Natural killer cell (primary cell): ENCODE measurements around the gene FNDC3B. TPM values are rescaled to one million over a fixed set of nuclear protein-coding genes. Genes with fewer than 3 reads are reported as not detected.

Experiments used
- ATAC-seq, 3 donors: fragments of 150-1000 bp in 2 of 3; fragments of 200-7000 bp in 1 of 3; cut with Tn5 transposase; 1 replicate in 1 of 3; 2 replicates in 2 of 3; pipeline ENCODE4 v1.10.0; 2021; ENCODE audit warnings: mild to moderate bottlenecking in 2 of 3, moderate library complexity in 2 of 3
- DNase-seq, 2 donors: peaks; one replicate each; pipeline versions ENCODE4 v3.0.0 to v3.0.0-alpha.2; 2013 to 2021; ENCODE audit warnings: mixed read lengths in 1 of 2
- H3K27ac ChIP-seq: one replicate; pipeline ENCODE4 v1.5.1; 2013; ENCODE audit warnings: mild to moderate bottlenecking, low read length
- H3K27me3 ChIP-seq: one replicate; pipeline ENCODE4 v1.6.1; 2013; ENCODE audit warnings: low read length; ENCODE audit not compliant: control insufficient read depth, insufficient read depth
- H3K36me3 ChIP-seq: one replicate; pipeline ENCODE4 v1.6.1; 2013; ENCODE audit warnings: low read length; ENCODE audit not compliant: control insufficient read depth, insufficient read depth
- H3K4me1 ChIP-seq: one replicate; pipeline ENCODE4 v1.6.1; 2013; ENCODE audit warnings: low read length; ENCODE audit not compliant: control insufficient read depth, insufficient read depth
- H3K4me3 ChIP-seq: one replicate; pipeline ENCODE4 v1.5.1; 2013; ENCODE audit warnings: low read length
- H3K9me3 ChIP-seq: one replicate; pipeline ENCODE4 v1.6.1; 2013; ENCODE audit warnings: low read length; ENCODE audit not compliant: control insufficient read depth, insufficient read depth
- H3K27ac Mint-ChIP-seq, 2 donors: one replicate each; pipeline ENCODE4 v1.8.0; 2022; ENCODE audit warnings: mild to moderate bottlenecking in 2 of 2, mixed read lengths in 2 of 2, moderate library complexity in 1 of 2
- H3K27me3 Mint-ChIP-seq, 2 donors: one replicate each; pipeline ENCODE4 v1.8.0; 2022; ENCODE audit warnings: low read depth in 2 of 2, mixed read lengths in 2 of 2
- H3K36me3 Mint-ChIP-seq: one replicate; pipeline ENCODE4 v1.8.0; 2022; ENCODE audit warnings: mixed read lengths
- H3K4me1 Mint-ChIP-seq, 2 donors: one replicate each; pipeline ENCODE4 v1.8.0; 2022; ENCODE audit warnings: mixed read lengths in 2 of 2
- H3K4me3 Mint-ChIP-seq: one replicate; pipeline ENCODE4 v1.8.0; 2022; ENCODE audit warnings: mild to moderate bottlenecking, moderate library complexity, mixed read lengths
- H3K9me3 Mint-ChIP-seq, 2 donors: one replicate each; pipeline ENCODE4 v1.8.0; 2022; ENCODE audit warnings: mixed read lengths in 2 of 2
- CTCF ChIP-seq: fragments of 200-600 bp; IDR thresholded peaks from one replicate; pipeline ENCODE4 v1.8.0; 2022; ENCODE audit warnings: antibody characterized with exemption
- WGBS: methylation state at CpG from one replicate; pipeline ENCODE4 v1.1.7; 2013; ENCODE audit warnings: missing lambda C conversion rate; ENCODE audit not compliant: insufficient coverage; 5-methylcytosine and 5-hydroxymethylcytosine counted together
- intact Hi-C: fragments of 100-400 bp; cut with micrococcal nuclease; formaldehyde crosslinking; loops from one replicate; pipeline ENCODE4 v1.14.2; 2022
- total RNA-seq, 4 donors: library from RNA; stranded (reverse); fragments of 120-200 nt in 1 of 4; gene quantifications; one replicate each; pipeline versions ENCODE4 v1.2.3 to v1.2.4, GENCODE V29; 2013 to 2022

The FNDC3B gene
- total RNA-seq, 3 donors from 2014 or later (not counting 1 experiment from before 2014, with no cell fraction given): 154 to 214 (median 206) TPM

DNA sequence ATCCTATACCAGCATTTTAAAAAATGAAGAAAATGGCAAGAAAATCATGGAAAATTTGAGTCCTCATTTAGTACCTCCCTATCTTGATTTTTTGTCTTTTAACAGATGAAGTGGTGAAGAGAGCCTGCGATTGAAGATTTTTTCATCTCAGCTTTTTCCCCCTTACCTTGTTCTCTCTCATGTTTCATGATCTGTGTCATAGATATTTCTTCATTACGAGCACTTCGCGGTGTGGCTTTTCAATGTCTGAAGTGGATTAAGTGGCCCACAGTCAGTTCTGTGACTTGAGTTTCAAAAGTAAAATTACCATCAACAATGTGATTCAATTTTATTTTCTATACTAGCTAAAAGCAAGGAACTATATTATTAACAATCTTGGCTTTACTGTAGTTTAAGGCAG lies 147.2 kb downstream of the FNDC3B start:
- Mint-ChIP-seq H3K4me1 (peaks cover 37 to 44% of the 10 kb centered on the region in 2 donors), H3K27me3 (no peaks in the 10 kb centered on the region), H3K36me3 (no peaks in the 10 kb centered on the region), H3K9me3 (no peaks in the 10 kb centered on the region), H3K4me3 (no peak overlapping the region), H3K27ac (peak overlapping the region; percentile 64 to 79)
- no peak for DNase-seq
- Histone ChIP-seq H3K9me3 (no peaks in the 10 kb centered on the region), H3K27ac (no peak overlapping the region), H3K4me3 (no peak overlapping the region), H3K4me1 (peaks cover 9% of the 10 kb centered on the region), H3K36me3 (no peaks in the 10 kb centered on the region), H3K27me3 (no peaks in the 10 kb centered on the region)
- no peak for ATAC-seq
- intact Hi-C loops: no loop called here
- WGBS: 90% methylated on average over 4 of the region's 4 CpGs
- no peak for TF ChIP-seq CTCF

- no peak overlapping the region for H3K4me3 Mint-ChIP-seq
- no peaks in the 10 kb centered on the region for H3K36me3 Mint-ChIP-seq
- peaks cover 29 to 36% of the 10 kb centered on the region in 2 donors for H3K4me1 Mint-ChIP-seq
Measured at GRCh38 chr3:172187511-172187910, 148.1 kb downstream of the FNDC3B start.

DNA sequence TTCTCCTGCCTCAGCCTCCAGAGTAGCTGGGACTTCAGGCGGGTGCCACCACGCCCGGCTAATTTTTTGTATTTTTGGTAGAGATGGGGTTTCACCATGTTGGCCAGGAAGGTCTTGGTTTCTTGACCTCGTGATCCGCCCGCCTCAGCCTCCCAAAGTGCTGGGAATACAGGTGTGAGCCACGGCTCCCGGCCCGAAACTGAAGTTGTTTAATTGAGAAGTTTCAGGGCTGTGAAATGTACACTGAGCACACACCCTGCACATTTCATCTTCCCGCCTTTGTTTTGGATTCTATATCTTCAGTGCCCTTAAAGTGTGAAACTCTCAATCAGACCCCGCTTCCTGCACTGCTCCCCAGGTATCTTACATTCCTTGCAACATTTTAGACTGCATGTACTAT lies 149.1 kb downstream of the FNDC3B start:
- H3K4me1 Mint-ChIP-seq: peaks cover 24 to 32% of the 10 kb centered on the region in 2 donors
- DNase-seq (no peak), ATAC-seq (no peak)
- H3K27me3 ChIP-seq: no peaks in the 10 kb centered on the region
- no peak overlapping the region for H3K27ac Mint-ChIP-seq
- no peaks in the 10 kb centered on the region for H3K27me3 Mint-ChIP-seq
- H3K9me3 Mint-ChIP-seq: no peaks in the 10 kb centered on the region
- H3K4me3 Mint-ChIP-seq: no peak overlapping the region
- no peaks in the 10 kb centered on the region for H3K9me3 ChIP-seq
- intact Hi-C loops: no loop called here
- TF ChIP-seq CTCF: no peak
- H3K4me1 ChIP-seq: peaks cover 3% of the 10 kb centered on the region
- H3K36me3 ChIP-seq: no peaks in the 10 kb centered on the region
- H3K4me3 ChIP-seq: no peak overlapping the region
- 96% methylated on average over 11 of the region's 11 CpGs for WGBS
- no peak overlapping the region for H3K27ac ChIP-seq
- H3K36me3 Mint-ChIP-seq: no peaks in the 10 kb centered on the region

More at GRCh38 chr3:172187511-172187910, 148.1 kb downstream of the FNDC3B start:
- Mint-ChIP-seq H3K27ac (peak overlapping the region; percentile 64 to 79), H3K9me3 (no peaks in the 10 kb centered on the region), H3K27me3 (no peaks in the 10 kb centered on the region)
- no peak for DNase-seq
- no peak for ATAC-seq
- H3K36me3 ChIP-seq: no peaks in the 10 kb centered on the region
- no peak overlapping the region for H3K27ac ChIP-seq
- intact Hi-C loops: no loop called here
- no peaks in the 10 kb centered on the region for H3K4me1 ChIP-seq
- H3K9me3 ChIP-seq: no peaks in the 10 kb centered on the region
- no peak overlapping the region for H3K4me3 ChIP-seq
- 98% methylated on average over 4 of the region's 6 CpGs for WGBS
- H3K27me3 ChIP-seq: no peaks in the 10 kb centered on the region
- no peak for TF ChIP-seq CTCF

DNA sequence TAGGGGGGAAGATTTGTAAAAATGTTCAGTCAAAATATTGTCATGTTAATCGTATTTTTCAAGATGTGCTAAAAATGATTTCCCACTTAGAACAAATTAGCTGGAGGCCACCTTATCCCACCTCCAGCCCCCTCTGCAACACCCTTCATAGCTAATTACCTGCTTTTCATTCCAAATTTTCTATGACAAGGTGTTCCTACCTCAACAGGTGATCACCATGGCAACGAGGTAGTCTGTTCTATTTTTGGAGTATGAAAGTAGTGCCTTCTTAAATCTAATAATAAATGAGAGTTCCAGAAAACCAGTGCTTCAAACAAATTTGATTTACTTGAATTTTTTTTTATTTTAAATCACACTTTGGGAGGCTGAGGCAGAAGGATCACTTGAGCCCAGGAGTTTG lies 149.8 kb downstream of the FNDC3B start:
- ATAC-seq: no peak
- no peak overlapping the region for H3K27ac ChIP-seq
- 100% methylated on average over 1 of the region's 2 CpGs for WGBS
- H3K9me3 ChIP-seq: no peaks in the 10 kb centered on the region
- peaks cover 3% of the 10 kb centered on the region for H3K4me1 ChIP-seq
- no peak for DNase-seq
- Mint-ChIP-seq H3K4me3 (no peak overlapping the region), H3K27ac (no peak overlapping the region), H3K27me3 (no peaks in the 10 kb centered on the region), H3K36me3 (no peaks in the 10 kb centered on the region), H3K4me1 (peaks cover 21 to 29% of the 10 kb centered on the region in 2 donors), H3K9me3 (no peaks in the 10 kb centered on the region)
- intact Hi-C loops: no loop called here
- no peak overlapping the region for H3K4me3 ChIP-seq
- no peaks in the 10 kb centered on the region for H3K36me3 ChIP-seq
- no peaks in the 10 kb centered on the region for H3K27me3 ChIP-seq
- TF ChIP-seq CTCF: no peak
